Stimulated activated memory B cell treated with anti-CD40 and anti-IgM and Interleukin-4, amounts not matched to agents 10 μg/mL and 1 μg/mL and 100 μg/mL, for 72 hours (primary cell): Measurements from ENCODE around the gene SMG6.
"Not testable (repeated sequence)": the region's sequence is repeated elsewhere in the genome, so short reads cannot be mapped to it uniquely, and the experiment has no call there.

Experiments
- ATAC-seq: fragments of 150-1000 bp; cut with Tn5 transposase; 2 replicates; pipeline ENCODE4 v1.10.0; 2021
- H3K27ac Mint-ChIP-seq: one replicate; pipeline ENCODE4 v1.8.0; 2022; ENCODE audit warnings: mild to moderate bottlenecking, mixed read lengths
- H3K27me3 Mint-ChIP-seq: one replicate; pipeline ENCODE4 v1.8.0; 2022; ENCODE audit warnings: mixed read lengths
- H3K36me3 Mint-ChIP-seq: one replicate; pipeline ENCODE4 v1.8.0; 2022; ENCODE audit warnings: mixed read lengths
- H3K4me1 Mint-ChIP-seq: one replicate; pipeline ENCODE4 v1.8.0; 2022; ENCODE audit warnings: mixed read lengths
- H3K4me3 Mint-ChIP-seq: one replicate; pipeline ENCODE4 v1.8.0; 2022; ENCODE audit warnings: mild to moderate bottlenecking, moderate library complexity, mixed read lengths
- H3K9me3 Mint-ChIP-seq: one replicate; pipeline ENCODE4 v1.8.0; 2022; ENCODE audit warnings: mixed read lengths

SMG6 gene

GRCh38 chr17:2258830-2259229 is 44.8 kb downstream of the SMG6 start:
- peak overlapping the region; percentile 86 for H3K27ac Mint-ChIP-seq
- H3K4me3 Mint-ChIP-seq, ATAC-seq, H3K9me3 Mint-ChIP-seq, H3K27me3 Mint-ChIP-seq: not testable (repeated sequence)
- peaks cover 36% of the 10 kb centered on the region for H3K4me1 Mint-ChIP-seq
- peaks cover 42% of the 10 kb centered on the region for H3K36me3 Mint-ChIP-seq

GRCh38 chr17:2253768-2254406 is 49.7 kb downstream of the SMG6 start:
- Mint-ChIP-seq H3K27ac (peak overlapping the region; percentile 62), H3K4me3 (no peak overlapping the region), H3K4me1 (peaks cover 14% of the 10 kb centered on the region), H3K36me3 (peaks cover 45% of the 10 kb centered on the region), H3K27me3 (no peaks in the 10 kb centered on the region), H3K9me3 (no peaks in the 10 kb centered on the region)
- peak; percentile 93 for ATAC-seq

GRCh38 chr17:2253362-2253761 is 50.2 kb downstream of the SMG6 start:
- ATAC-seq = no peak
- Mint-ChIP-seq H3K4me3 (no peak overlapping the region), H3K36me3 (peaks cover 51% of the 10 kb centered on the region), H3K27me3 (no peaks in the 10 kb centered on the region), H3K9me3 (no peaks in the 10 kb centered on the region), H3K4me1 (peaks cover 10% of the 10 kb centered on the region), H3K27ac (peak overlapping the region; percentile 62)

GRCh38 chr17:2251098-2251497 is 52.5 kb downstream of the SMG6 start:
- H3K36me3 Mint-ChIP-seq = peaks cover 47% of the 10 kb centered on the region
- peaks cover 10% of the 10 kb centered on the region for H3K4me1 Mint-ChIP-seq
- no peak for ATAC-seq
- H3K27me3 Mint-ChIP-seq = no peaks in the 10 kb centered on the region
- H3K27ac Mint-ChIP-seq = no peak overlapping the region
- H3K4me3 Mint-ChIP-seq = no peak overlapping the region
- H3K9me3 Mint-ChIP-seq = no peaks in the 10 kb centered on the region

- no peak overlapping the region for H3K27ac Mint-ChIP-seq
- H3K36me3 Mint-ChIP-seq = peaks cover 40% of the 10 kb centered on the region
Observed at GRCh38 chr17:2250140-2251095, 53.2 kb downstream of the SMG6 start.

GRCh38 chr17:2247005-2247404 is 56.6 kb downstream of the SMG6 start:
- H3K4me3 Mint-ChIP-seq = no peak overlapping the region
- peaks cover 6% of the 10 kb centered on the region for H3K4me1 Mint-ChIP-seq
- H3K27ac Mint-ChIP-seq = no peak overlapping the region
- H3K9me3 Mint-ChIP-seq = no peaks in the 10 kb centered on the region
- H3K36me3 Mint-ChIP-seq = peaks cover 39% of the 10 kb centered on the region
- H3K27me3 Mint-ChIP-seq = no peaks in the 10 kb centered on the region
- ATAC-seq = no peak

More at GRCh38 chr17:2250140-2251095, 53.2 kb downstream of the SMG6 start:
- peaks cover 10% of the 10 kb centered on the region for H3K4me1 Mint-ChIP-seq
- no peak for ATAC-seq
- no peaks in the 10 kb centered on the region for H3K9me3 Mint-ChIP-seq
- H3K4me3 Mint-ChIP-seq = no peak overlapping the region
- H3K27me3 Mint-ChIP-seq = no peaks in the 10 kb centered on the region

- no peaks in the 10 kb centered on the region for H3K27me3 Mint-ChIP-seq
- H3K36me3 Mint-ChIP-seq = peaks cover 49% of the 10 kb centered on the region
- peak; percentile 82 for ATAC-seq
- H3K27ac Mint-ChIP-seq = no peak overlapping the region
- H3K4me3 Mint-ChIP-seq = no peak overlapping the region
- H3K4me1 Mint-ChIP-seq = peaks cover 21% of the 10 kb centered on the region
- H3K9me3 Mint-ChIP-seq = no peaks in the 10 kb centered on the region
Observed at GRCh38 chr17:2244545-2245525, 58.8 kb downstream of the SMG6 start.

GRCh38 chr17:2243953-2244352 is 59.6 kb downstream of the SMG6 start:
- Mint-ChIP-seq H3K27ac (no peak overlapping the region), H3K36me3 (peaks cover 40% of the 10 kb centered on the region)

GRCh38 chr17:2241823-2242222 is 61.8 kb downstream of the SMG6 start:
- no peaks in the 10 kb centered on the region for H3K9me3 Mint-ChIP-seq

More at GRCh38 chr17:2243953-2244352, 59.6 kb downstream of the SMG6 start:
- no peak for ATAC-seq
- no peak overlapping the region for H3K4me3 Mint-ChIP-seq
- H3K4me1 Mint-ChIP-seq = peaks cover 25% of the 10 kb centered on the region
- H3K27me3 Mint-ChIP-seq = no peaks in the 10 kb centered on the region
- H3K9me3 Mint-ChIP-seq = no peaks in the 10 kb centered on the region

GRCh38 chr17:2240541-2240940 is 63.0 kb downstream of the SMG6 start:
- Mint-ChIP-seq H3K4me1 (peaks cover 36% of the 10 kb centered on the region), H3K9me3 (no peaks in the 10 kb centered on the region), H3K27ac (peak overlapping the region; percentile 84), H3K4me3 (peak overlapping the region; percentile 3), H3K36me3 (peaks cover 33% of the 10 kb centered on the region), H3K27me3 (no peaks in the 10 kb centered on the region)
- no peak for ATAC-seq

More at GRCh38 chr17:2241823-2242222, 61.8 kb downstream of the SMG6 start:
- H3K27me3 Mint-ChIP-seq = no peaks in the 10 kb centered on the region
- no peak overlapping the region for H3K27ac Mint-ChIP-seq
- no peak overlapping the region for H3K4me3 Mint-ChIP-seq
- no peak for ATAC-seq
- H3K36me3 Mint-ChIP-seq = peaks cover 33% of the 10 kb centered on the region
- peaks cover 36% of the 10 kb centered on the region for H3K4me1 Mint-ChIP-seq

- Mint-ChIP-seq H3K36me3 (peaks cover 33% of the 10 kb centered on the region), H3K9me3 (no peaks in the 10 kb centered on the region), H3K27me3 (no peaks in the 10 kb centered on the region), H3K4me1 (peaks cover 36% of the 10 kb centered on the region), H3K4me3 (peak overlapping the region; percentile 76), H3K27ac (peak overlapping the region; percentile 84)
- peak; percentile 95 for ATAC-seq
Observed at GRCh38 chr17:2239882-2240430, 63.6 kb downstream of the SMG6 start.

- H3K9me3 Mint-ChIP-seq = no peaks in the 10 kb centered on the region
- peak overlapping the region; percentile 15 for H3K4me3 Mint-ChIP-seq
- H3K27ac Mint-ChIP-seq = peak overlapping the region; percentile 53
- no peaks in the 10 kb centered on the region for H3K27me3 Mint-ChIP-seq
- peaks cover 32% of the 10 kb centered on the region for H3K4me1 Mint-ChIP-seq
- H3K36me3 Mint-ChIP-seq = peaks cover 29% of the 10 kb centered on the region
- ATAC-seq = no peak
Observed at GRCh38 chr17:2239170-2239551, 64.4 kb downstream of the SMG6 start.

GRCh38 chr17:2238432-2239169 is 65.0 kb downstream of the SMG6 start:
- Mint-ChIP-seq H3K4me3 (peak overlapping the region; percentile 26), H3K27ac (peak overlapping the region; percentile 53), H3K36me3 (peaks cover 25% of the 10 kb centered on the region), H3K4me1 (peaks cover 30% of the 10 kb centered on the region), H3K27me3 (no peaks in the 10 kb centered on the region), H3K9me3 (no peaks in the 10 kb centered on the region)
- peak; percentile 72 for ATAC-seq

- Mint-ChIP-seq H3K4me1 (peaks cover 30% of the 10 kb centered on the region), H3K27me3 (no peaks in the 10 kb centered on the region), H3K4me3 (no peak overlapping the region), H3K9me3 (no peaks in the 10 kb centered on the region), H3K36me3 (peaks cover 22% of the 10 kb centered on the region), H3K27ac (no peak overlapping the region)
- ATAC-seq = no peak
Observed at GRCh38 chr17:2237950-2238349, 65.6 kb downstream of the SMG6 start.
